Peyer's patch (tissue), 4 donors: Measurements from ENCODE around the gene DGKE. TPM values are rescaled to one million over a fixed set of nuclear protein-coding genes. Genes with fewer than 3 reads are reported as not detected.

ENCODE experiments used
- DNase-seq, 3 donors: peaks; one replicate each; pipeline ENCODE4 v3.0.0-alpha.2; 2017 to 2019
- H3K27ac ChIP-seq, 4 donors: fragments of 200-600 bp; sonication (generic); one replicate each; pipeline ENCODE4 v1.5.1; 2016 to 2019
- H3K27me3 ChIP-seq, 2 donors: fragments of 200-600 bp; sonication (generic); one replicate each; pipeline ENCODE4 v1.5.1; 2019
- H3K36me3 ChIP-seq, 3 donors: fragments of 200-600 bp; sonication (generic); one replicate each; pipeline ENCODE4 v1.5.1; 2016 to 2019
- H3K4me1 ChIP-seq, 4 donors: fragments of 200-600 bp; sonication (generic); one replicate each; pipeline ENCODE4 v1.5.1; 2016 to 2019
- H3K4me3 ChIP-seq, 4 donors: fragments of 200-600 bp; sonication (generic); 1 replicate in 3 of 4; 2 replicates in 1 of 4; pipeline ENCODE4 v1.5.1; 2016 to 2019; ENCODE audit warnings: mild to moderate bottlenecking in 1 of 4
- H3K9me3 ChIP-seq, 4 donors: fragments of 200-600 bp; sonication (generic); one replicate each; pipeline ENCODE4 v1.5.1; 2016 to 2019; ENCODE audit warnings: mild to moderate bottlenecking in 1 of 4
- POLR2A ChIP-seq, 2 donors: fragments of 450-650 bp; IDR thresholded peaks; one replicate each; pipeline ENCODE4 v1.5.1; 2017; ENCODE audit warnings: antibody characterized with exemption in 2 of 2, mild to moderate bottlenecking in 2 of 2, moderate library complexity in 2 of 2
- total RNA-seq, 4 donors: library from RNA; depleted of rRNA; stranded (reverse); fragments of >200 nt; gene quantifications; one replicate each; pipeline ENCODE4 v1.1.0, GENCODE V29; 2016
- TF ChIP-seq, protein P1 (sequence below), 6 experiments: fragments of 450-650 bp in 4 of 6; fragments of 200-600 bp in 2 of 6; sonication (generic) in 1 of 6; IDR thresholded peaks; one replicate each; pipeline ENCODE4 v1.5.1; 2017 to 2019; ENCODE audit warnings: antibody characterized with exemption in 6 of 6, mild to moderate bottlenecking in 3 of 6, moderate library complexity in 1 of 6

Gene DGKE
- total RNA-seq, 4 donors from 2014 or later: 4.2 to 12.4 (median 9.0) TPM

- Histone ChIP-seq H3K4me1 (peaks cover 0 to 6% (median 0%) of the 10 kb centered on the region in 4 donors), H3K36me3 (peaks cover 0 to 35% (median 0%) of the 10 kb centered on the region in 3 donors), H3K27ac (peak overlapping the region in 3 of 4 donors; percentile 16 to 67 (median 34)), H3K9me3 (peaks cover 0 to 13% (median 0%) of the 10 kb centered on the region in 4 donors), H3K27me3 (no peaks in the 10 kb centered on the region), H3K4me3 (no peak overlapping the region)
- peak in 1 of 3 donors; percentile 56 for DNase-seq
- peak in 1 of 2 donors; percentile 18 for TF ChIP-seq POLR2A (IDR thresholded peaks at IDR 0.05)
- TF ChIP-seq, protein P1, sequence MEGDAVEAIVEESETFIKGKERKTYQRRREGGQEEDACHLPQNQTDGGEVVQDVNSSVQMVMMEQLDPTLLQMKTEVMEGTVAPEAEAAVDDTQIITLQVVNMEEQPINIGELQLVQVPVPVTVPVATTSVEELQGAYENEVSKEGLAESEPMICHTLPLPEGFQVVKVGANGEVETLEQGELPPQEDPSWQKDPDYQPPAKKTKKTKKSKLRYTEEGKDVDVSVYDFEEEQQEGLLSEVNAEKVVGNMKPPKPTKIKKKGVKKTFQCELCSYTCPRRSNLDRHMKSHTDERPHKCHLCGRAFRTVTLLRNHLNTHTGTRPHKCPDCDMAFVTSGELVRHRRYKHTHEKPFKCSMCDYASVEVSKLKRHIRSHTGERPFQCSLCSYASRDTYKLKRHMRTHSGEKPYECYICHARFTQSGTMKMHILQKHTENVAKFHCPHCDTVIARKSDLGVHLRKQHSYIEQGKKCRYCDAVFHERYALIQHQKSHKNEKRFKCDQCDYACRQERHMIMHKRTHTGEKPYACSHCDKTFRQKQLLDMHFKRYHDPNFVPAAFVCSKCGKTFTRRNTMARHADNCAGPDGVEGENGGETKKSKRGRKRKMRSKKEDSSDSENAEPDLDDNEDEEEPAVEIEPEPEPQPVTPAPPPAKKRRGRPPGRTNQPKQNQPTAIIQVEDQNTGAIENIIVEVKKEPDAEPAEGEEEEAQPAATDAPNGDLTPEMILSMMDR (IDR thresholded peaks at IDR 0.05): no peak
Observed at GRCh38 chr17:56886288-56886731, 52.4 kb downstream of the DGKE start.

DNA sequence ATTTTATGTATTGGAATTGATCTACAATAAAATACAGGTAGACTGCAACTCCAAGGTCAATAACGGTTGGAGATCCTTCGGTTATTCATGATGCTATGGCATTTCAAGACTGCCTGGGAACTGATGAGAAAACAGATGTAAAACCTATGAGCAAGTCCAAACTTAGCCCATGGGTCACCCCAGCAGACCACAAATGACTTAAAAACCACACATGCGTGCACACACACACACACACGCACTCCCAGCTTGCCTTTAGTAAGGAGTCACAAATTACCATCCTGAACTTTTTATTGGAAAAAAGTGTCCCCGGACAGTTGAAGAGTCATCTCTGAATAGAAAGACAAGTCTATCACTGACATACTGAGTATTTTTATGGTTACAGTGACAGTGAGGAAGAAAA is 53.2 kb downstream of the DGKE start:
- H3K27ac ChIP-seq: peak overlapping the region in 2 of 4 donors; percentile 34 to 67
- no peak for DNase-seq
- peaks cover 0 to 43% (median 0%) of the 10 kb centered on the region in 3 donors for H3K36me3 ChIP-seq
- H3K4me1 ChIP-seq: peaks cover 0 to 6% (median 0%) of the 10 kb centered on the region in 4 donors
- no peaks in the 10 kb centered on the region for H3K27me3 ChIP-seq
- peaks cover 0 to 13% (median 0%) of the 10 kb centered on the region in 4 donors for H3K9me3 ChIP-seq
- TF ChIP-seq, protein P1 (IDR thresholded peaks at IDR 0.05): no peak
- TF ChIP-seq POLR2A (IDR thresholded peaks at IDR 0.05): no peak
- no peak overlapping the region for H3K4me3 ChIP-seq

DNA sequence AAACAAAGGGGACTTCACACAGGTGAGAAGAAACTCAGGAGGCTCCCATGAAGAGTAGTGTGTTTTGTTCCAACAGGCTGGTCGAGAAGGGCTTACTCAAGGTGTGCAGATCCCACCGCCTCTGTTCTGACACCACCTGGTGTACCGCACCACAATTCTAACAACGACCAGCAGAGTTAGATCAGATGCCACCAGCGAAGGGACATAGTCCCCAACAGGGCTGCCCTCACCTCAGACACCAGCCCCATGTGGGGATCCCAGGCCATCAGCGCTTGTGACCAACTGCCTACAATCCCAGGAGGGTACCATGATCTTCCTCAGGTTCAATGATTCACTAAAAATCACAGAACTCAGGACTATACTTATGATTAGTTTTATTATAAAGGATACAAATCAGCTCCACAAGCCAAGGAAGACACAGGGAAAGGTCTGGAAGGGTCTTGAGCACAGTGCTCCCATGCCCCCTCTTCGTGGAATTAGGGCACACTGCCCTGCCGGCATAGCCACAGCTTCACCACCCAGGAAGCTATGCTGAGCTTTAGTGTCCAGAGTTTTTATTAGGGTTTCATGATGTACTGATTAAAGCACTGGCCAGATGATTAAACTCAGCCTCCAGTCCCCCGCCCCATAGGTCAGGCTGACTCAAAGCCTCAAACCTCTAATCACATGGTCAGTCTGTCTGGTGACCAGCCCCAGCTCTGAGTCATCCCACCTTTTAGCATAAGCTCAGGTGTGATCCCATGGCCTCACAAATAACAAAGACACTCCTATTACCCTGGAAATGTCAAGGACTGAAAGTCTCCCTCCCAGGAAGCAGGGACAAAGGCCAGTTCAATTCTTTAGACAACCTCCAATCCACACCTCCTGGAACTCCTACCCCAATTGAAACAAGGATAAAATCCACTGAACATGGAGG is 53.9 kb downstream of the DGKE start:
- H3K36me3 ChIP-seq: peaks cover 0 to 49% (median 0%) of the 10 kb centered on the region in 3 donors
- H3K27me3 ChIP-seq: no peaks in the 10 kb centered on the region
- H3K4me3 ChIP-seq: no peak overlapping the region
- peaks cover 0 to 6% (median 0%) of the 10 kb centered on the region in 4 donors for H3K4me1 ChIP-seq
- DNase-seq: peak in 1 of 3 donors; percentile 79
- TF ChIP-seq POLR2A (IDR thresholded peaks at IDR 0.05): no peak
- TF ChIP-seq, protein P1 (IDR thresholded peaks at IDR 0.05): no peak
- H3K9me3 ChIP-seq: peaks cover 0 to 13% (median 0%) of the 10 kb centered on the region in 4 donors
- peak overlapping the region in 2 of 4 donors; percentile 37 to 67 for H3K27ac ChIP-seq

- H3K4me3 ChIP-seq: no peak overlapping the region
- peaks cover 0 to 75% (median 0%) of the 10 kb centered on the region in 3 donors for H3K36me3 ChIP-seq
- no peak overlapping the region for H3K27ac ChIP-seq
- peaks cover 0 to 6% (median 0%) of the 10 kb centered on the region in 4 donors for H3K4me1 ChIP-seq
- peaks cover 0 to 13% (median 0%) of the 10 kb centered on the region in 4 donors for H3K9me3 ChIP-seq
- TF ChIP-seq, protein P1 (IDR thresholded peaks at IDR 0.05): no peak
- no peak for TF ChIP-seq POLR2A (IDR thresholded peaks at IDR 0.05)
- no peaks in the 10 kb centered on the region for H3K27me3 ChIP-seq
- DNase-seq: no peak
Observed at GRCh38 chr17:56890390-56890789, 56.4 kb downstream of the DGKE start.

GRCh38 chr17:56890906-56891674 is 57.1 kb downstream of the DGKE start:
- Histone ChIP-seq H3K36me3 (peaks cover 0 to 82% (median 0%) of the 10 kb centered on the region in 3 donors), H3K27me3 (no peaks in the 10 kb centered on the region), H3K4me3 (no peak overlapping the region), H3K4me1 (peaks cover 0 to 1% (median 0%) of the 10 kb centered on the region in 4 donors), H3K9me3 (peaks cover 0 to 13% (median 0%) of the 10 kb centered on the region in 4 donors), H3K27ac (no peak overlapping the region)
- no peak for DNase-seq
- TF ChIP-seq POLR2A (IDR thresholded peaks at IDR 0.05): no peak
